Femur (tissue), 1 donor: ENCODE measurements around the gene EIF5.
"Not testable (repeated sequence)": the region's sequence is repeated elsewhere in the genome, so short reads cannot be mapped to it uniquely, and the experiment has no call there.

ENCODE experiments used
- DNase-seq: peaks from one replicate; pipeline ENCODE4 v3.0.0-alpha.2; 2017

The EIF5 gene

GRCh38 chr14:103337794-103338193 lies 3.8 kb downstream of the EIF5 start:
- DNase-seq = no peak

GRCh38 chr14:103339561-103339960 lies 5.5 kb downstream of the EIF5 start:
- DNase-seq = no peak

- no peak for DNase-seq
These were observed 6.6 kb downstream of the EIF5 start for GRCh38 chr14:103340480-103341212.

- DNase-seq = no peak
These were observed 7.5 kb downstream of the EIF5 start for GRCh38 chr14:103341250-103342129.

GRCh38 chr14:103343164-103343879 lies 9.3 kb downstream of the EIF5 start:
- no peak for DNase-seq

- no peak for DNase-seq
These were observed 10.1 kb downstream of the EIF5 start for GRCh38 chr14:103343905-103344797.

- no peak for DNase-seq
These were observed 12.2 kb downstream of the EIF5 start for GRCh38 chr14:103346286-103346685.

GRCh38 chr14:103347091-103347815 lies 13.2 kb downstream of the EIF5 start:
- DNase-seq = no peak

GRCh38 chr14:103348154-103348553 lies 14.1 kb downstream of the EIF5 start:
- DNase-seq = no peak

GRCh38 chr14:103349982-103350381 lies 15.9 kb downstream of the EIF5 start:
- no peak for DNase-seq

GRCh38 chr14:103353362-103353761 lies 19.3 kb downstream of the EIF5 start:
- no peak for DNase-seq

- DNase-seq = no peak
These were observed 20.1 kb downstream of the EIF5 start for GRCh38 chr14:103354141-103354540.

- no peak for DNase-seq
These were observed 22.1 kb downstream of the EIF5 start for GRCh38 chr14:103356024-103356682.

GRCh38 chr14:103357552-103357951 lies 23.5 kb downstream of the EIF5 start:
- DNase-seq = not testable (repeated sequence)

- no peak for DNase-seq
These were observed 26.5 kb downstream of the EIF5 start for GRCh38 chr14:103360548-103360947.

GRCh38 chr14:103361867-103362266 lies 27.8 kb downstream of the EIF5 start:
- no peak for DNase-seq

GRCh38 chr14:103362780-103363179 lies 28.7 kb downstream of the EIF5 start:
- DNase-seq = no peak

GRCh38 chr14:103366741-103367140 lies 32.7 kb downstream of the EIF5 start:
- no peak for DNase-seq

GRCh38 chr14:103367995-103368394 lies 34.0 kb downstream of the EIF5 start:
- no peak for DNase-seq

GRCh38 chr14:103370087-103370486 lies 36.0 kb downstream of the EIF5 start:
- DNase-seq = no peak

GRCh38 chr14:103372017-103372416 lies 38.0 kb downstream of the EIF5 start:
- DNase-seq = no peak
